ENCODE data around the gene KIFAP3.

Gene KIFAP3

DNA sequence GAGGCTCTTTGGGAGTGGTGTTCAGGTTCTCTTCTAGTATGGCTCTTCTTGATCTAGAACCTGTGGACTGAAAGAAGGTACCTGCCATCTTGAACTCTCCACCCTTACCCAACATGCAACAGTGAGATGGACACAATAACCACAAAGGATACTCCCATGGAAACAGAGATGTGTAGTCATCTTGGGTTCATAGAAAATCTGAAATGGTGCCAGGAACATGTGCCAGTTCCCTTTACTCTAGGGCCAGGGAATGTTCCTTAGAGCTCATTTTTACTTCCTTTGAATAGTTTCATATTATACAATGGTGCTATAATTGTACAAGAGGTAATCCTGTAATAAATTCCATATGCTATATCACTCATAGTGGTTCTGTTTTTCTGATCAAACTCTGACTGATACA lies 167.6 kb downstream of the KIFAP3 start:
- no peaks in the 10 kb centered on the region for H3K9me3 ChIP-seq (ENCODE audit: insufficient read depth, low read depth, low read length)
- H3K9ac ChIP-seq (ENCODE audit: low read depth, low read length): no peak overlapping the region
- no peak overlapping the region for H3K27ac ChIP-seq (ENCODE audit: low read length)
- no peaks in the 10 kb centered on the region for H3K27me3 ChIP-seq (ENCODE audit: insufficient read depth, low read length)
- H3K4me1 ChIP-seq (ENCODE audit: insufficient read depth, low read length): no peaks in the 10 kb centered on the region
- no peaks in the 10 kb centered on the region for H3K36me3 ChIP-seq (ENCODE audit: insufficient read depth, low read depth, low read length)
- H3K4me3 ChIP-seq (ENCODE audit: low read length): no peak overlapping the region

DNA sequence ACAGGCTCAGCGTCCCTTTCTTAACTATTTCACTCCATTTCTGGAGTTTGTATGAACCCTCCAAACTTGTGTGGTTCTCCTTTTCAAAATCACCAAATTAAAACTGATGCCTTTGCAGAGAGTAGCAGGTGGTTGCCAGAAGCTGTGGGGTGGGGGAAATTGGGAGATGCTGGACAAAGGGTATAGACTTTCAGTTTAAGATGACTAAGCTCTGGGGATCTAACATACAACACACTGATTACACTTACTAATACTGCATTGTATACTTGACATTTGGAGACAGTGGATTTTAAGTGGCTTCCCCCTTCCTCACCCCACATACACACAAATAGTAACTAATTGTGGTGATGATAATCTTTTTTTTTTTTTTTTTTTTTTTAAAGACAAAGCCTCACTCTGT lies 169.7 kb downstream of the KIFAP3 start:
- H3K4me3 ChIP-seq (ENCODE audit: low read length): no peak overlapping the region
- H3K27ac ChIP-seq (ENCODE audit: low read length): no peak overlapping the region
- no peaks in the 10 kb centered on the region for H3K27me3 ChIP-seq (ENCODE audit: insufficient read depth, low read length)
- no peak overlapping the region for H3K9ac ChIP-seq (ENCODE audit: low read depth, low read length)
- H3K9me3 ChIP-seq (ENCODE audit: insufficient read depth, low read depth, low read length): no peaks in the 10 kb centered on the region
- H3K36me3 ChIP-seq (ENCODE audit: insufficient read depth, low read depth, low read length): no peaks in the 10 kb centered on the region
- no peaks in the 10 kb centered on the region for H3K4me1 ChIP-seq (ENCODE audit: insufficient read depth, low read length)

DNA sequence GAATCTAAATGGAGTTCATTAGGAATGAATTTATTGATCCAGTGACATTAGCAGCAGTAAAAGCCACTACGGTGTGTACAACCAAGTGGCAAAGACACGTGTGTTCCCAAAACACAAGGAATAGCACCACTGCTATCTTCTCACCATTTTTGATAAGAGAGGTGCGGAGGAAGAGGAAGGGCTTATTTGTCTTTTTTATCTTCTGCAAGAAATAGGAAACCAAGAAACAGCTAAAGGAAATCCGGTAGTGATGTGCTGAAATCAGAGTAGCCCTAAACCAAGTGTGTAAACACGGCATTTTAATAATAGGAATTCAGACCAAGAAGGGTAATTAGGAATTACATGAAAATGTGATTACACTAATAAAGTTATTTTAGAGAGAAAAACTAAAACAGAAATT lies 171.7 kb downstream of the KIFAP3 start:
- no peaks in the 10 kb centered on the region for H3K4me1 ChIP-seq (ENCODE audit: insufficient read depth, low read length)
- H3K27me3 ChIP-seq (ENCODE audit: insufficient read depth, low read length): no peaks in the 10 kb centered on the region
- H3K9ac ChIP-seq (ENCODE audit: low read depth, low read length): no peak overlapping the region
- no peak overlapping the region for H3K4me3 ChIP-seq (ENCODE audit: low read length)
- H3K9me3 ChIP-seq (ENCODE audit: insufficient read depth, low read depth, low read length): no peaks in the 10 kb centered on the region
- no peak overlapping the region for H3K27ac ChIP-seq (ENCODE audit: low read length)
- no peaks in the 10 kb centered on the region for H3K36me3 ChIP-seq (ENCODE audit: insufficient read depth, low read depth, low read length)

DNA sequence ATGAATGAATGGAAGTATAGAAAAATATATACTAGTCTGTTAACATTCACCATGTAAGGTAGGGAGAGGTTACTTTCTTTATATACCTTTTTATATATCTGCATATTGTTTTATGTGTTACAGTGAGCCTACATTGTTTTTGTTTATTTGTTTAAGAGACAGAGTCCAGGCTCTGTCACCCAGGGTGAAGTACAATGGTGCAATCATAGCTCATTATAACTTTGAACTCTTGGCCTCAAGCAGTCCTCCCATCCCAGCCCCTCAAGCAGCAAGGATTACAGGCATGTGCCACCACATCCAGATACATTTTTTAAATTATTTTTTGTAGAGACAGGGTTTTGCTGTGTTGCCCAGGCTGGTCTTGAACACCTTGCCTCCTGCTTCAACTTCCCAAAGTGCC lies 173.4 kb downstream of the KIFAP3 start:
- no peak overlapping the region for H3K4me3 ChIP-seq (ENCODE audit: low read length)
- no peaks in the 10 kb centered on the region for H3K4me1 ChIP-seq (ENCODE audit: insufficient read depth, low read length)
- no peaks in the 10 kb centered on the region for H3K9me3 ChIP-seq (ENCODE audit: insufficient read depth, low read depth, low read length)
- H3K27me3 ChIP-seq (ENCODE audit: insufficient read depth, low read length): no peaks in the 10 kb centered on the region
- H3K9ac ChIP-seq (ENCODE audit: low read depth, low read length): no peak overlapping the region
- no peak overlapping the region for H3K27ac ChIP-seq (ENCODE audit: low read length)
- no peaks in the 10 kb centered on the region for H3K36me3 ChIP-seq (ENCODE audit: insufficient read depth, low read depth, low read length)

DNA sequence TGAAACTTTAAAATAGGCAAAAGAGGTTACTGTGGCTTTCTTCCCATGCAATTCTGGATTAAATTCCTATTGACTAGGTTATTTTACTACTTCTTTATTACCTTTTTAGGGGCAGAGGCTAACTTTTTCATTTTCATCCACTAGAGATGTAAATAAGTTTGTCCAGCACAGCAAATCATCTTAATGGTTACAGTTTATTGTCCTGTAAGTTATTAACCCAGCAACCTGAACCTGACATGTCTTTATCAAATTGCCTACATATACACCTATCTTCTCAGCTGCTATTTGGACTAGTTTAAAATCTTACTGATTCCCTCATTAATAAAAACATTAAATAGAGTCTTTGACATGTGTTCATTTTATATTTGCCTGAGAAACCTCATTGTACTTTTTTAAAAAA lies 173.9 kb downstream of the KIFAP3 start:
- Histone ChIP-seq H3K27me3 (ENCODE audit: insufficient read depth, low read length) (no peaks in the 10 kb centered on the region), H3K9ac (ENCODE audit: low read depth, low read length) (no peak overlapping the region), H3K4me1 (ENCODE audit: insufficient read depth, low read length) (no peaks in the 10 kb centered on the region; the same call in 1 of the 2 replicates), H3K27ac (ENCODE audit: low read length) (no peak overlapping the region), H3K9me3 (ENCODE audit: insufficient read depth, low read depth, low read length) (no peaks in the 10 kb centered on the region), H3K4me3 (ENCODE audit: low read length) (no peak overlapping the region), H3K36me3 (ENCODE audit: insufficient read depth, low read depth, low read length) (no peaks in the 10 kb centered on the region)

DNA sequence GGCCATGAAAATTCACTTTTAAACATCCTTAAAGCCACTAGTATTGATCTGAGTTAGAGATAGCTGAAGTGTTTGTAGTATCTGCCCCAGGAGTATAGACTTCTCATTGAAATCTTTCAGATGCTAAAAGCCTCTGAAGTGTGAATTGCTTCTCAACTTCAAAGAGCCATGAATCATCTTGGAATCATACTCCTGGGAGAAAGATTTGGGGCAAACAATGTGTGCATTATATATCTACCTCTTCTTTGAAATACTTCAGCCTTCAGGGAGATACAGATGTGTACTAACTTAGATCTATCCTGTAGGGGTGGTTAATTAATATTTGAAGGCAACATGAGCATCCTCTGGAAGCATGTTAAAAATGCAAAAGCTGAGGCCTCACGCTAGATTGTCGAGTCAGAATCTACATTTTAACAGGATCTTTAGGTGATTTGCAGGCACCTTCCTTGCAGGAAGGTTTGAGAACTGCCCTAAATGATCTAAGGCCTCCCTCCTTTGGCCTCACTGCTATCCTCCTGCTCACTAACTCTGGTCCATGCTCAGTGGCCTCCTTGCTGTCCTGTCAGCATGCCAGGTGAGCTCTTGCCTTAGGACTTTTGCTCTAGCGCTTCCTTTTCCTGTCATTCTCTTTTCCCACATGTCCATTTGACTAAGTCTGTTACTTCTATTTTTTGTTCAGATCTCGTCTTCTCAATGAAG lies 174.8 kb downstream of the KIFAP3 start:
- Histone ChIP-seq H3K4me3 (ENCODE audit: low read length) (no peak overlapping the region), H3K27me3 (ENCODE audit: insufficient read depth, low read length) (no peaks in the 10 kb centered on the region), H3K27ac (ENCODE audit: low read length) (no peak overlapping the region), H3K4me1 (ENCODE audit: insufficient read depth, low read length) (peaks cover 4% of the 10 kb centered on the region; the same call in 1 of the 2 replicates), H3K36me3 (ENCODE audit: insufficient read depth, low read depth, low read length) (no peaks in the 10 kb centered on the region), H3K9ac (ENCODE audit: low read depth, low read length) (no peak overlapping the region), H3K9me3 (ENCODE audit: insufficient read depth, low read depth, low read length) (no peaks in the 10 kb centered on the region)

DNA sequence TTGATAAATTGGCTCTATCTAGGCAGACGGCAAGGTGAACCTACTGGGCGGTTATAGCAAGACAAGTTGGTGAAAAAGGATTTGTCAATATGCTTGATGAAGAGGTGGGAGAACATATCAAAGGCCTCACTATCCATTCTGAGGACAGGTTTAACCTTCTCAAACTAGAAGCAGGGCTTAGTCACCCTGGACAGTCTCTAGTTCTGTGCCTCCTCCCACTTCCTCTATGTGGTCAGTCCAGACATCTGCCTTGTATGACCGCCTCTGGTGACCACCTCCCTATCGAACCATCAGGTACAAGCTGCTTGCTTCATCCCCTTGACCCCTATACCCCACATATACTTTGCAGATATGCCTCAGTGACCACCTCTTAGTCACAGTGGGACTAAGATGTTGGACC lies 178.5 kb downstream of the KIFAP3 start:
- Histone ChIP-seq H3K9ac (ENCODE audit: low read depth, low read length) (no peak overlapping the region), H3K4me1 (ENCODE audit: insufficient read depth, low read length) (peaks cover 21% of the 10 kb centered on the region; the same call in 1 of the 2 replicates), H3K36me3 (ENCODE audit: insufficient read depth, low read depth, low read length) (no peaks in the 10 kb centered on the region), H3K4me3 (ENCODE audit: low read length) (no peak overlapping the region), H3K9me3 (ENCODE audit: insufficient read depth, low read depth, low read length) (no peaks in the 10 kb centered on the region), H3K27ac (ENCODE audit: low read length) (no peak overlapping the region), H3K27me3 (ENCODE audit: insufficient read depth, low read length) (no peaks in the 10 kb centered on the region)

DNA sequence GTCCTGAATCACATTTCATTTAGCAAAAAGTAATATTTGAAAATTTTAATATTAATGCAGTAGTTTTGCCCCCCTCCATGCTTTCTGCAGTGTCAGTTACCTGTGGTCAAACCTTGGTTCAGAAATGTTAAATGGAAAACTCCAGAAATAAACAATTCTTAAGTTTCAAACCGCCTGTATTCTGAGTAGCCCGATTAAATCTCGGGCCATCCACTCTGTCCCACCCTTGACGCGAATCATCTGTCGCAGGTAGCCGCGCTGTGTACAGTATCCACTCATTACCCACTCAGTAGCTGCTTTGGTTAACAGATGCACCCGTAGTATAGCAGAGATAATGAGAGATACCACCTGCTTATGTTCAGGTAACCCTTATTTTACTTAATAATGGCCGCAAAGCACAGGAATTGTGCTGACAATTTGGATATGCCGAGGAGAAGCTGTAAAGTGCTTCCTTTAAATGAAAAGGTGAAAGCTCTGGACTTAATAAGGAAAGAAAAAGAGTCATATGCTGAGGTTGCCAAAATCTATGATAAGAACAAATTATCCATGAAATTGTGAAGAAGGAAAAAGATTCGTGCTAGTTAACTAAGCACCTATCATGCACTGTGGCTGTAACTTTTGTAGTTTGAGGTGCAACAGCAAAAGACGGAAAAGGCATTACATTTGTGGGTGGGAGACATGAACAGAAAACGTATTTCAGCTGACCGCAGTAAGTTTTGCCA lies 179.9 kb downstream of the KIFAP3 start:
- no peaks in the 10 kb centered on the region for H3K27me3 ChIP-seq (ENCODE audit: insufficient read depth, low read length)

DNA sequence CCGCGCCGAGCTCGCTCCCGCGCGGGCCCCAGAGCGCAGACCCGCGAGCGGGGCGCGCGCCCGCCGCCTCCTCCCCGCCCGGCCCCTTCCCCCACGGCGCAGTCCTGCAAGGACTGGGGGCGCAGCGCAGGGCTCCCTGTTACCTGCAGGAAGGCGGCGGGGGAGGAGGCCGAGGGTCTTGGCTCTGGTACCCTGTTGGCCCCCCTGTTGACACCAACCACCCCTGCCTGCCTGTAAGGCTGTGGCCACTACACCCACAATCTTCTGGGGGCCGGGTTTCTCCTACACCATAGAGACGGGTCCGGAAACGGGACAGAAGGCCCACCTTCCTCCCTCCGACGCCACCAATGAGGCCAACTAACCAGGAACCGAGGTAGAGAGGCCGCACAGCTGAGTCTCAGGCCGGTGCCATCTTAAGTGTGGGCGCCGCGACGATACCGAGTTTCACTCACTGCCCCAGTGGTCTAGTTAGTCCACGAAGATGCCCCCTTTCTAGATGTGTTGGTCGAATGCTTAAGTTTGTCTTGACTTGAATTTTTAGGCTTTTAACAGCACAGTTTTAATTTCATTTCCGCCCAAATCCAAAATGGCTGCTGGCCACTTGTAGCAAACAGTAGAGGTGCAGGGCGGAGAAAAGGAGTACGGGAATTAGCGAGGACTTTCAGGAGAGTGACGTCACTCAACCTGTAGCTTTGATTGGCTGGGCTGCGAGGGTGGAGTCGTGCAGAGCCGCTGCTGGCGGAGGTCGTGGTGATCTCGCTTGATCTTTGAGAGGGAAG lies 180.7 kb downstream of the KIFAP3 start, which contains the start of gene SCYL3:
SCYL3 (minus strand) TSS at position 252 of the 779 bp plus-strand sequence. CDS start 5,056 bp downstream, outside the sequence.
- H3K9ac ChIP-seq (ENCODE audit: low read depth, low read length): peak within 1 kb of the TSS; percentile 93
- no peaks in the 10 kb centered on the region for H3K9me3 ChIP-seq (ENCODE audit: insufficient read depth, low read depth, low read length)
- peaks cover 24% of the 10 kb centered on the region; the same call in 1 of the 2 replicates for H3K4me1 ChIP-seq (ENCODE audit: insufficient read depth, low read length)
- peak within 1 kb of the TSS; percentile 91 for H3K4me3 ChIP-seq (ENCODE audit: low read length)
- no peaks in the 10 kb centered on the region for H3K27me3 ChIP-seq (ENCODE audit: insufficient read depth, low read length)
- H3K36me3 ChIP-seq (ENCODE audit: insufficient read depth, low read depth, low read length): 0 out of 2 replicates have a peak, but pooled peaks cover under 1% of the 10 kb centered on the region
- peak within 1 kb of the TSS; percentile 94 for H3K27ac ChIP-seq (ENCODE audit: low read length)

More for the DNA sequence above, 179.9 kb downstream of the KIFAP3 start:
- Histone ChIP-seq H3K4me3 (ENCODE audit: low read length) (peak overlapping the region; percentile 91), H3K27ac (ENCODE audit: low read length) (peak overlapping the region; percentile 94), H3K9ac (ENCODE audit: low read depth, low read length) (peak overlapping the region; percentile 93; the same call in 1 of the 2 replicates), H3K9me3 (ENCODE audit: insufficient read depth, low read depth, low read length) (no peaks in the 10 kb centered on the region), H3K4me1 (ENCODE audit: insufficient read depth, low read length) (peaks cover 24% of the 10 kb centered on the region; the same call in 1 of the 2 replicates), H3K36me3 (ENCODE audit: insufficient read depth, low read depth, low read length) (no peaks in the 10 kb centered on the region)

DNA sequence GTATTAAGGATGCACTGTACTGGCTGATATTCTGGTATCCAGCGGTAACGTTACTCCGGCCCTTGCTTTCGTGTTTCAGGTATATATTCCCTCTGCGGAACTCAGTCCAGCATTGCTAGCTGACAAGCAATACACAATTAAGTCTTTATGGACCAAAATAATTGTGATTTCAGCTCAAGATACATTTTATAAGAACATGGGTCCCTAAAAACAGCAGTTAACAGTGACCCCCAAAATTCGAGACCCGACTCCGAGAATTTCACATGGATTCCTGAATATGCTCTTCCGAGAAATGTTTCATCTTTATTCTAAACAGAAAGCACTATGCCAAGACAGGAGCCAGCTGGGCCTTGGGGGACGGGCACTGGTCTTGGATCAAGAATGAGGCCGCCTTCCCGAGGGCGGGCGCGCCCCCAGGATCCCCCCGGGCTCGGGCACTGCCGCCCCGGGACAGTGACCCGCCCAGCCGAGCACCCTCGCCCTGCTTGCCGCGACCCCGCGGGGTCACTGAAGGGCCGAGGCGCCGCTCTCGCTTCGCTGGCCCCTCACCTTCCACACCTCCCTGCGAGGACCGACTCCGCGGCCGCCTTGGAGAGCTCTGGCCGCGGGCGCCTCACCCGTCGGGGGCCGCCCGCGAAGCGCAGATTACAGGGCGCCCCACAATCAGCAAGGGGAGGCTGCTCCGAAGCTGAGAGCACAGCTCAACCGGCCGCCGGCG lies 181.4 kb downstream of the KIFAP3 start:
- peaks cover 8% of the 10 kb centered on the region for H3K36me3 ChIP-seq (ENCODE audit: insufficient read depth, low read depth, low read length)
- H3K4me3 ChIP-seq (ENCODE audit: low read length): peak overlapping the region; percentile 91
- peaks cover 24% of the 10 kb centered on the region; the same call in 1 of the 2 replicates for H3K4me1 ChIP-seq (ENCODE audit: insufficient read depth, low read length)
- H3K9me3 ChIP-seq (ENCODE audit: insufficient read depth, low read depth, low read length): no peaks in the 10 kb centered on the region
- no peaks in the 10 kb centered on the region for H3K27me3 ChIP-seq (ENCODE audit: insufficient read depth, low read length)
- no peak overlapping the region for H3K27ac ChIP-seq (ENCODE audit: low read length)
- peak overlapping the region; percentile 93; the same call in 1 of the 2 replicates for H3K9ac ChIP-seq (ENCODE audit: low read depth, low read length)

Data from iPS-20b (cell line).